BLaER1 (cell line): Measurements from ENCODE around the gene CTDP1.
"Not testable (repeated sequence)": the region's sequence is repeated elsewhere in the genome, so short reads cannot be mapped to it uniquely, and the experiment has no call there.

Experiments
- H3K27ac ChIP-seq: shearing (Covaris generic); formaldehyde crosslinking; 2 replicates; pipeline ENCODE4 v1.8.1; 2022
- H3K27me3 ChIP-seq: shearing (Covaris generic); formaldehyde crosslinking; 2 replicates; pipeline ENCODE4 v1.8.1; 2022
- H3K36me3 ChIP-seq: shearing (Covaris generic); formaldehyde crosslinking; 2 replicates; pipeline ENCODE4 v1.8.1; 2022
- H3K4me1 ChIP-seq: shearing (Covaris generic); formaldehyde crosslinking; 2 replicates; pipeline ENCODE4 v1.8.1; 2022
- H3K4me2 ChIP-seq: shearing (Covaris generic); formaldehyde crosslinking; 2 replicates; pipeline ENCODE4 v1.8.1; 2022
- H3K4me3 ChIP-seq: shearing (Covaris generic); formaldehyde crosslinking; 2 replicates; pipeline ENCODE4 v1.8.1; 2022
- H3K9ac ChIP-seq: shearing (Covaris generic); formaldehyde crosslinking; 2 replicates; pipeline ENCODE4 v1.8.1; 2022
- H3K9me3 ChIP-seq: shearing (Covaris generic); formaldehyde crosslinking; 2 replicates; pipeline ENCODE4 v1.8.1; 2022
- H4K20me1 ChIP-seq: shearing (Covaris generic); formaldehyde crosslinking; 2 replicates; pipeline ENCODE4 v1.8.1; 2022
- Cebpa-rat ChIP-seq: shearing (Covaris generic); IDR thresholded peaks from 2 replicates; pipeline ENCODE4 v1.8.1; 2022

CTDP1 gene

GRCh38 chr18:79707671-79708070, 28.1 kb downstream of the CTDP1 start:
- no peak overlapping the region for H3K27ac ChIP-seq
- H3K9ac ChIP-seq: no peak overlapping the region
- H3K36me3 ChIP-seq: peaks cover 96% of the 10 kb centered on the region
- no peaks in the 10 kb centered on the region for H3K9me3 ChIP-seq
- H3K4me1 ChIP-seq: no peaks in the 10 kb centered on the region
- peaks cover 59% of the 10 kb centered on the region for H4K20me1 ChIP-seq
- no peak overlapping the region for H3K4me2 ChIP-seq
- no peak overlapping the region for H3K4me3 ChIP-seq
- no peak for TF ChIP-seq Cebpa-rat
- H3K27me3 ChIP-seq: no peaks in the 10 kb centered on the region

GRCh38 chr18:79708412-79708811, 28.8 kb downstream of the CTDP1 start:
- peaks cover 52% of the 10 kb centered on the region for H4K20me1 ChIP-seq
- H3K4me2 ChIP-seq: no peak overlapping the region
- H3K9me3 ChIP-seq: no peaks in the 10 kb centered on the region
- H3K4me3 ChIP-seq: no peak overlapping the region
- no peaks in the 10 kb centered on the region for H3K4me1 ChIP-seq
- no peak overlapping the region for H3K9ac ChIP-seq
- H3K27me3 ChIP-seq: no peaks in the 10 kb centered on the region
- H3K27ac ChIP-seq: no peak overlapping the region
- peaks cover 95% of the 10 kb centered on the region for H3K36me3 ChIP-seq
- no peak for TF ChIP-seq Cebpa-rat

- peaks cover 35% of the 10 kb centered on the region for H4K20me1 ChIP-seq
- H3K36me3 ChIP-seq: peaks cover 95% of the 10 kb centered on the region
Measured at GRCh38 chr18:79712206-79712857, 32.7 kb downstream of the CTDP1 start.

GRCh38 chr18:79713341-79713740, 33.7 kb downstream of the CTDP1 start:
- H3K27me3 ChIP-seq: no peaks in the 10 kb centered on the region
- H3K36me3 ChIP-seq: peaks cover 95% of the 10 kb centered on the region
- H3K27ac ChIP-seq: no peak overlapping the region
- H3K9ac ChIP-seq: no peak overlapping the region
- peaks cover 37% of the 10 kb centered on the region for H4K20me1 ChIP-seq
- no peak overlapping the region for H3K4me2 ChIP-seq
- H3K9me3 ChIP-seq: no peaks in the 10 kb centered on the region
- no peak overlapping the region for H3K4me3 ChIP-seq
- no peaks in the 10 kb centered on the region for H3K4me1 ChIP-seq
- TF ChIP-seq Cebpa-rat: no peak

More at GRCh38 chr18:79712206-79712857, 32.7 kb downstream of the CTDP1 start:
- Histone ChIP-seq H3K9ac (no peak overlapping the region), H3K27ac (no peak overlapping the region; the same call in 1 of the 2 replicates), H3K4me2 (no peak overlapping the region), H3K27me3 (no peaks in the 10 kb centered on the region), H3K4me1 (no peaks in the 10 kb centered on the region), H3K9me3 (no peaks in the 10 kb centered on the region), H3K4me3 (no peak overlapping the region)
- no peak for TF ChIP-seq Cebpa-rat

GRCh38 chr18:79714531-79715240, 35.1 kb downstream of the CTDP1 start:
- no peak overlapping the region for H3K27ac ChIP-seq
- peaks cover 99% of the 10 kb centered on the region for H3K36me3 ChIP-seq
- no peaks in the 10 kb centered on the region for H3K4me1 ChIP-seq
- H3K9ac ChIP-seq: no peak overlapping the region
- no peak for TF ChIP-seq Cebpa-rat
- no peaks in the 10 kb centered on the region for H3K27me3 ChIP-seq
- H3K9me3 ChIP-seq: no peaks in the 10 kb centered on the region
- H4K20me1 ChIP-seq: peaks cover 41% of the 10 kb centered on the region
- H3K4me2 ChIP-seq: no peak overlapping the region
- no peak overlapping the region for H3K4me3 ChIP-seq

GRCh38 chr18:79715280-79715679, 35.7 kb downstream of the CTDP1 start:
- H3K27ac ChIP-seq: no peak overlapping the region
- H3K27me3 ChIP-seq: no peaks in the 10 kb centered on the region
- no peaks in the 10 kb centered on the region for H3K4me1 ChIP-seq
- H3K9me3 ChIP-seq: no peaks in the 10 kb centered on the region
- H3K4me3 ChIP-seq: no peak overlapping the region
- no peak overlapping the region for H3K4me2 ChIP-seq
- H4K20me1 ChIP-seq: peaks cover 42% of the 10 kb centered on the region
- no peak overlapping the region for H3K9ac ChIP-seq
- H3K36me3 ChIP-seq: peaks cover 99% of the 10 kb centered on the region
- no peak for TF ChIP-seq Cebpa-rat

- Histone ChIP-seq H3K4me3 (no peak overlapping the region), H3K36me3 (peaks cover 98% of the 10 kb centered on the region), H3K9me3 (no peaks in the 10 kb centered on the region), H4K20me1 (peaks cover 60% of the 10 kb centered on the region), H3K4me2 (no peak overlapping the region), H3K27me3 (no peaks in the 10 kb centered on the region), H3K9ac (no peak overlapping the region), H3K27ac (no peak overlapping the region), H3K4me1 (peaks cover 13% of the 10 kb centered on the region)
- no peak for TF ChIP-seq Cebpa-rat
Measured at GRCh38 chr18:79717059-79717458, 37.5 kb downstream of the CTDP1 start.

GRCh38 chr18:79717555-79718074, 38.0 kb downstream of the CTDP1 start:
- no peak overlapping the region for H3K9ac ChIP-seq
- H3K27me3 ChIP-seq: no peaks in the 10 kb centered on the region
- H3K27ac ChIP-seq: no peak overlapping the region
- no peak for TF ChIP-seq Cebpa-rat
- H3K36me3 ChIP-seq: peaks cover 98% of the 10 kb centered on the region
- H3K4me1 ChIP-seq: peaks cover 16% of the 10 kb centered on the region
- no peak overlapping the region for H3K4me2 ChIP-seq
- peaks cover 65% of the 10 kb centered on the region for H4K20me1 ChIP-seq
- H3K9me3 ChIP-seq: no peaks in the 10 kb centered on the region
- no peak overlapping the region for H3K4me3 ChIP-seq

- Histone ChIP-seq H3K27me3 (no peaks in the 10 kb centered on the region), H3K9ac (no peak overlapping the region), H3K4me3 (no peak overlapping the region), H3K4me2 (no peak overlapping the region), H3K4me1 (peaks cover 16% of the 10 kb centered on the region), H4K20me1 (peaks cover 70% of the 10 kb centered on the region), H3K9me3 (no peaks in the 10 kb centered on the region), H3K36me3 (peaks cover 99% of the 10 kb centered on the region), H3K27ac (no peak overlapping the region)
- no peak for TF ChIP-seq Cebpa-rat
Measured at GRCh38 chr18:79718126-79718525, 38.5 kb downstream of the CTDP1 start.

GRCh38 chr18:79718878-79719477, 39.4 kb downstream of the CTDP1 start:
- H3K36me3 ChIP-seq: peaks cover 99% of the 10 kb centered on the region
- no peaks in the 10 kb centered on the region for H3K27me3 ChIP-seq
- peaks cover 78% of the 10 kb centered on the region for H4K20me1 ChIP-seq
- no peak for TF ChIP-seq Cebpa-rat
- no peaks in the 10 kb centered on the region for H3K9me3 ChIP-seq
- peaks cover 16% of the 10 kb centered on the region for H3K4me1 ChIP-seq
- H3K27ac ChIP-seq: no peak overlapping the region
- no peak overlapping the region for H3K4me2 ChIP-seq
- H3K9ac ChIP-seq: no peak overlapping the region
- H3K4me3 ChIP-seq: no peak overlapping the region

GRCh38 chr18:79719478-79720358, 40.1 kb downstream of the CTDP1 start:
- not testable (repeated sequence) for H3K4me3 ChIP-seq

More at GRCh38 chr18:79719478-79720358, 40.1 kb downstream of the CTDP1 start:
- H3K27me3 ChIP-seq, H3K9me3 ChIP-seq, H3K4me2 ChIP-seq, H3K27ac ChIP-seq, H3K9ac ChIP-seq: not testable (repeated sequence)
- peaks cover 86% of the 10 kb centered on the region for H4K20me1 ChIP-seq
- H3K4me1 ChIP-seq: peaks cover 18% of the 10 kb centered on the region
- peaks cover 99% of the 10 kb centered on the region for H3K36me3 ChIP-seq
